ENCODE measurements around the gene ZFY.

The ZFY gene

DNA sequence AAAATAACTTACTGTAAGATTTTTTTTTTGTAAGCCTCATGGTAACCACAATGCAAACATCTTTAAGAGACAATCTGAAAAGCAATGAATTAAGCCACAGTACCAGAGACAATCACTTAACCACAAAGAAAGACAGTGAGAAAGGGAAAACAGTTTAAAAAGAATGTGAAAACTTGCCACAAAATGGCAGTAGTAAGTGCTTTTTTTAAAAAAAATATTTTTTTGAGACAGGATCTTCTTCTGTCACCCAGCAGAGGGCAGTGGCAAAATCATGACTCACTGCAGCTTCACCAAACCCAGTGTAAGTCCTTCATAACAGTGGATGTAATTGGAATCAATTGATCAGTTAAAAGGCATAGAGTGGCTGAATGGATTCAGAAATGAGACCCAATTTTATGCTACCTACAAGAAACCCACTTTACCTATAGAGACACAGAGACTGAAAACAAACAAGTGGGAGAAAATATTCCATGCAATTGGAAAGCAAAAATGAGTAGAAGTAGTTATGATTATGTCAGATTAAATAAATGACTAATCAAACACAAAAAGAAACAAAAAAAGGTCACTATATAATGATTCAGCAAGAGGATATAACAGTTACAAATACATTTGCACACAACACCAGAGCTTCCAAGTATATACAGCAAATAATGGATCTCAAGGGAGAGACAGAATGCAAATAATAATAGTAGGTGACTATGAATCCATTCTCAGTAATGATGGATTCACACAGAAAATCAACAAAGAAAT lies 21.9 kb upstream of the ZFY start:
- DNase-seq (ENCODE audit: extremely low read depth, low read depth), result no peak
- TF ChIP-seq, protein P1, sequence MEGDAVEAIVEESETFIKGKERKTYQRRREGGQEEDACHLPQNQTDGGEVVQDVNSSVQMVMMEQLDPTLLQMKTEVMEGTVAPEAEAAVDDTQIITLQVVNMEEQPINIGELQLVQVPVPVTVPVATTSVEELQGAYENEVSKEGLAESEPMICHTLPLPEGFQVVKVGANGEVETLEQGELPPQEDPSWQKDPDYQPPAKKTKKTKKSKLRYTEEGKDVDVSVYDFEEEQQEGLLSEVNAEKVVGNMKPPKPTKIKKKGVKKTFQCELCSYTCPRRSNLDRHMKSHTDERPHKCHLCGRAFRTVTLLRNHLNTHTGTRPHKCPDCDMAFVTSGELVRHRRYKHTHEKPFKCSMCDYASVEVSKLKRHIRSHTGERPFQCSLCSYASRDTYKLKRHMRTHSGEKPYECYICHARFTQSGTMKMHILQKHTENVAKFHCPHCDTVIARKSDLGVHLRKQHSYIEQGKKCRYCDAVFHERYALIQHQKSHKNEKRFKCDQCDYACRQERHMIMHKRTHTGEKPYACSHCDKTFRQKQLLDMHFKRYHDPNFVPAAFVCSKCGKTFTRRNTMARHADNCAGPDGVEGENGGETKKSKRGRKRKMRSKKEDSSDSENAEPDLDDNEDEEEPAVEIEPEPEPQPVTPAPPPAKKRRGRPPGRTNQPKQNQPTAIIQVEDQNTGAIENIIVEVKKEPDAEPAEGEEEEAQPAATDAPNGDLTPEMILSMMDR (IDR thresholded peaks at IDR 0.05; ENCODE audit: low read depth, low read length), result no peak

DNA sequence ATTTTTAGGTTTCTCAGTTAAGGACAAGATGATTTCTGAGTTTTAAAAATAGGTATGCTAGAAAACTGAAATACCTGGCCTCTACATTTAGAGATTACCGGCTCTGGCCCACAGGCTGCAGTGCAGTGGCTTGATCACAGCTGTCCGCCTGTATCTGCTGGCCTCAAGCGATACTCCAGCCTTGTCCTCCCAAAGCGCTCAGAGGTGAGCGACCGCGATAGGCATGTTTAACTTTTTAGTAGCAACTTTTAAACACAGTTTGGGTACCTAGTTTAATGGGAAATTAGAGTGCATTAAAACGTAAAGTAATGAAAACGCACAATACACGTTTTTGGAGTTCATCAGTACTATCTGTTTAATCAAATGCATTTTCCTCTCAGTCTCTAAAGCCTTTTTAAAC lies 1.1 kb upstream of the ZFY start:
- TF ChIP-seq, protein P1 (IDR thresholded peaks at IDR 0.05; ENCODE audit: low read depth, low read length), result no peak
- no peak for DNase-seq (ENCODE audit: extremely low read depth, low read depth)

DNA sequence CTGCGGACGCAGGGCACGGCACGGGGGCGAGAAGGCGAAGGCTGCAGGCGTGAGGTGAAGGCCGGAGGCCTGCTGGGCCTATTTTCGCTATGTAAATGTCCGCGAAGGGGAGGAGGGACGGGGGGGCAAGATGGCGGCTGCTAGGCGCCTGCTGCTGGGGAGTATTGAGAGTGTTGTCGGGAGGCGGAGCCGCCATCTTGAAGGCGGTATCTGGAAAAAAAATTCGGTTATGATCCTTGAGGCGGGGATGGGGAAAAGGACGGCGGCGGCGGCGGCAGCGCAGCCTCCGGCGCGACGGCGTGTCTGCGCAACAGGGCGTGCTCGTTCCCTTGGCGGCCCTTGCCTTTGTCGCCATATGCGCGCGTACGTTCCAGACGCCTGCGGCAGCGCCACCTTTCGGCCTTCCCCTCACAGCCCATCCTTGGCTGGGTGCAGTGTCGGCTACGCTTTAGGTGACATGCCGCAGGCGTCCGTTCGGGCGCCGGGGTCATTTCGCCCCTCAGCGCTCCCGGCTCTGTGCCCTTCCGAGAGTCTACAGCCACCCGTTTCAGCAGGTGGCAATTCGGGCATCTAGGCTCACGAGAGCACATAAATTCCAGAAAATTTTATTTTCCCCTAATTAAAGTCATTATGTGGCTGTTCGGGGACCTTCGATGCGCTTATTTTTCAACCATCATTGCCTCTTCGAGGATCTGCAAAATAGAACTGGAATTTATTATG lies 695 bp downstream of the ZFY start:
- TF ChIP-seq, protein P1 (IDR thresholded peaks at IDR 0.05; ENCODE audit: low read depth, low read length), result no peak
- no peak for DNase-seq (ENCODE audit: extremely low read depth, low read depth)

DNA sequence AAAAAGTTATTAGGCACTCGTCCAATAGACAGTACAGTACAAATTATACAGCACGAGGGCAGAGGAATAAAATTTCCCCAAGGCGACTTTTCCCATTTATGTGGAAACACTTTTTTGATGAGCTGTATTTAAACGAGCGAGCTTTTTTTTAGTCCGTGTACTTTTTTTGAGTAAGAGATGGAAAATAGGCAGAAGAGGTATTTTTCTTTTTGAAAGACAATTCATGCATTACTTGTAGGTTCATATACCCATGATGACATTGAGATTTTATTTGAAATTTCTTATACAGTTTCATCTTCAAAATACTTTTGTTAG lies 1.2 kb downstream of the ZFY start:
- TF ChIP-seq, protein P1 (IDR thresholded peaks at IDR 0.05; ENCODE audit: low read depth, low read length), result no peak
- DNase-seq (ENCODE audit: extremely low read depth, low read depth), result no peak

DNA sequence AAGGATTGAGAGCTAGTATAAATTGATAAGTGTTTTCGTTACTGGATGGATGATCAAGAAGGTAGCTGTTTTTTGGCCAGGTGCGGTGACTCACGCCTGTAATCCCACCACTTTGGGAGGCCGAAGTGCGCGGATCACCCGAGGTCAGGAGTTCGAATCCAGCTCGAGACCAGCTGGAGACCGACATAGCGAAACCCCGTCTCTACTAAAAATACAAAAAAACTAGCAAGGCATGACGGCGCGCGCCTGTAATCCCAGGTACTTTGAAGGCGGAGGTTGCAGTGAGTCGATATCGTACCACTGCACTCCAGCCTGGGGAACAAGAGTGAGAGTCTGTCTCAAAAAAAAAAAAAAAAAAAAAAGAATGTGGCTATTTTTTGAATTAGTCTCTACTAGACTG lies 2.0 kb downstream of the ZFY start:
- TF ChIP-seq, protein P1 (IDR thresholded peaks at IDR 0.05; ENCODE audit: low read depth, low read length), result no peak

DNA sequence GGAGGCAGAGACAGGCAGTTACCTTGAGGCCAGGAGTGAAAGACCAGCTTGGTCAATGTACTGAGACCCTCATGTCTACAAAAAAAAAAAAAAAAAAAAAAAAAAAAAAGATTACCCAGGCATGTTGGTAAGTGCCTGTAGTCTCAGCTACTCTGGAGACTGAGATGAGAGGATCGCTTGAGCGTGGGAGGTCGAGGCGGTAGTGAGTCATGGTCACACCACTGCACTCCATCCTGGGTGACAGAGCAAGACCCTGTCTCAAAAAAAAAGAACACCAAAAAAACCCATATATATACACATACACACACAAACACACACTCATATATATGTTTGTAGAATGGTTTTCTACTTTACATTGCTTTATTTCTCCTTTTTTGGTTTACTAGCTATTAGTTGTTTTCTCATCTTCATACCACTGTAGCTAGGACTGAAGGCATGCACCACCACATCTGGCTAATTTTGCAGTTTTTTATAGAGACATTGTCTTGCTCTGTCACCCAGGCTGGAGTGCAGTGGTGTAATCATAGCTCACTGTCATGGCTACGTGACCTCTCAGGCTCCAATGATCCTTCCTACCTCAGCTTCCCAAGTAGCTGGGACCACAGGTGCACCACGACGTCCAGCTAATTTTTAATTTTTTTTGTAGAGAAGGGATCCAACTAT lies 14.5 kb downstream of the ZFY start:
- TF ChIP-seq, protein P1 (IDR thresholded peaks at IDR 0.05; ENCODE audit: low read depth, low read length), result no peak

More for the DNA sequence above, 2.0 kb downstream of the ZFY start:
- no peak for DNase-seq (ENCODE audit: extremely low read depth, low read depth)

DNA sequence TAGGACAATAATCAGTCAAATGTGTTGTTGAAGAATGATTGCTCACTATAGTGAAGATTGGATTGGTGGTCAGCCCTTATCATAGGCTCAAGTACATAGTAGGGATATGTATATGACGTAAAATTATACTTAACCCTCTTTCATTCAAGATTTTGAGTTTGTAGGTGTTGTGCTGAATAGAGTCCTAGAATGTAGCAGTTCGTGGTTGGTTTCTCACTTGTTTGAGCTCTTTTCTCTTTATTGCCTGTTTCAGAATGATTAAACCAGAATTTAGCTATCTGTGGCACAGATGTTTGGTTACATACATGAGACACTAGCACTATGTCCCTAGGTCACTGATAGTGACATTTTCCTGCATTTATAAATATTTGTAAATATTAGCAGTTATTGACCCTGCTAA lies 15.5 kb downstream of the ZFY start:
- DNase-seq (ENCODE audit: extremely low read depth, low read depth), result no peak
- TF ChIP-seq, protein P1 (IDR thresholded peaks at IDR 0.05; ENCODE audit: low read depth, low read length), result no peak

More for the DNA sequence above, 14.5 kb downstream of the ZFY start:
- no peak for DNase-seq (ENCODE audit: extremely low read depth, low read depth)

Data from AG09319 (cell line).